UCSD-AML1 (cell line): ENCODE data around the gene GAST.

Source experiments
- DNase-seq: peaks from one replicate; lab custom pipeline; 2025; ENCODE audit not compliant: unreplicated experiment; lab: John Stamatoyannopoulos, UW

The GAST gene

DNA sequence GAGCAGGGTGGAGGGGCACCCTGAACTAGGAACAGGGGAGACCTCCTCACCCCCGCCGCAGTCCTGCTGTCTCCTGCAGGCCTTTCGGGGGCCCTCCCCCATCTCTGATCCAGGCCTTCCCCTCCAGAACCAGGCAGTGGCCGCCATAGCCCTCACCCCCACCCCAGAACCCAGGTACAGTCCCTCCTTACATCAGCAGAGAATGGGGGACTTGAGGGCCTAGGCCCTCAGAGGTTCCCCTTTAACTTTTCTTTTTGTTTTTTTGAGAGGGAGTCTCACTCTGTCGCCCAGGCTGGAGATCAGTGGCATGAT lies 26.6 kb downstream of the GAST start:
- DNase-seq, result no peak

GRCh38 chr17:41739661-41740352 lies 27.7 kb downstream of the GAST start:
- DNase-seq, result no peak

GRCh38 chr17:41740506-41740905 lies 28.4 kb downstream of the GAST start:
- no peak for DNase-seq

DNA sequence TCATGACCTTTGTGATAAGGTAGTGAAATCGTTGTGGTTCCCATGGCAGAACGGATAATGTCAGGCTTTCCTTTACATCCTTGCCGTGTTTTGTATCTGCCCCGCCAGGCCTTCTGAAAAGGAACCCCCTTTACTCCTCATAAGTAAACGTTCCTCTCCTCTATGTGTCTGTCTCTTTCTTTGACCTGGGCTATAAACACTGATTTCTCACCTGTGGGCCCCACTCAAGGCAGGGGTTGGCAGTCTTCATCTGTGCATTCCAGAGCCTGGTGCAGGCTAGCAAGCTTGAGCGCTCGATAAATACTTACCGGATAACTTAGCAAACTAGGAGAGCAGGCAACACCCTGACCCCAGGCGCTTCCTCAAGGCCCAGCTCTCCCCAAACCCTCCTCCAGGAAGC lies 29.6 kb downstream of the GAST start:
- DNase-seq, result no peak

DNA sequence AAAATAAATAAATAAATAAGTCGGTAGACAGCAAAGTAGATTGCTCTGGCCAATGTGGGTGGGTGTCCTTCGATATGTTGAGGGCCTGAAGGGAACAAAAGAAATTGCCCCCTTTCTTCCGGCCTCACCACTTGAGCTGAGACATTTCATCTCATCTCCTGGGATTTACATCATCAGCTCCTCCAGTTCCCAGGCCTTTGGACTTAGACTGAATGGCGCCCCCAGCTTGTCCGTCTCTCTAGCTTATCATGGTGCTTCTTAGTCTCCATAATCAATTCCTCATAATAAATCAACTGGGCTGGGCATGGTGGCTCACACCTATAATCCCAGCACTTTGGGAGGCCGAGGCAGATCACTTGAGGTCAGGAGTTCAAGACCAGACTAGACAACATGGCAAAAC lies 36.1 kb downstream of the GAST start:
- DNase-seq, result no peak

DNA sequence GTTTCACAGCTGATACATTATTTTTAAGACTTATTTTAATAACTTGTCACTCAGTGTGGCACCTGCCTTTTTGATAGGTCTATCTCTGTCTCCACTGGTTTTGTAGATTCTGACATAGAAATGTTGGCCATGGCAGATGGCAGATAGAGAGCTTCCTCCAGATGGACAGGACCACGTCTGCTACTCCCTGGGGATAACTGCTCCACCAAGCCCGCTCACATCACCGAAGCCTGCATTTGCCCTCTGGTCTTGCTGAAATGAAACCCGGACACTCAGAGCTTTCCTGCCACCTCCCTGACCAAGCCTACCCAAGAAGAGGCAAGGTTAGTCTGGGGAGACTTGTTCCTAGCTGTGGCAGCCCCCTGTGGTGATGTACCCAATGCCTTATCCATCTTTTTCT lies 38.7 kb downstream of the GAST start:
- DNase-seq, result no peak

GRCh38 chr17:41751288-41751687 lies 39.2 kb downstream of the GAST start:
- no peak for DNase-seq

DNA sequence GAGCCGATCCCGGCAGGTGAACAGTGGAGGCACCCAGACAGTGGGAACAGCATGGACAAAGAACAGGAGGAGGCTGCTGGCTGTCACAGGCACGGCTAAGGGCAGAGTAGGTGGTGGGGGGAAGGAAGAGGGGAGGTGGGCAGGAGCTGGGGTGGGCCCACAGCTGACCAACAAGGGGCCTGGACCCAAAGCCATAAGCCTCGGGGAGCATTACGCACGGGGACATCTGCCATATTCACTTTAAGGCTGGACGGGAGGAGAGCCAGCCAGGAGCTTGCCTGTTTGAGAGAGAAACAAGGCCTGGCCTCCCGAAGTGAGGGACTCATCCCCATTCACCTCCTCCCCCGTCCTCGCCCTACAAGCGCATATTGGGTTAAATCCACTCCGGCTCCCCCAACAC lies 41.9 kb downstream of the GAST start:
- DNase-seq, result no peak

- DNase-seq, result no peak
Observed at GRCh38 chr17:41758601-41759000, 46.5 kb downstream of the GAST start.

GRCh38 chr17:41760878-41761277 lies 48.7 kb downstream of the GAST start:
- no peak for DNase-seq

GRCh38 chr17:41762391-41762790 lies 50.3 kb downstream of the GAST start:
- DNase-seq, result no peak

DNA sequence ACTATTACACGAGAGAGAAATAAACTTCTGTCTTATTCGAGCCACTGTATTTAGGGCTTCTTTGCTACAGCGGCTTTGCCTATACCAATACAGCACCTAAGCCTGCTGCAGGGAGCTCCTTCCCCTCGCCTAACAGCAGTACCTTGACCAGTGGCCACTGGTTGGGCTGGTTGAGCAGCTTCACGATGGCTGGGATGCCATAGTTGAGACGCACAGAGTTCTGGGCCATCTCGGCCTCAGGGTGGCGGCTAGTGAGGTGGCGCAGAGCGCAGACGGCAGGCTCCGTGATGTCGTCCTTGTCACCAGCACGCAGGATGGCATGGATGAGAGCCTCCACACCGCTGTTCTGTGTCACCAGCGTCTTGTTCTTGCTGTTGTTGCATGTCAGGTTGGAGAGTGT lies 50.7 kb downstream of the GAST start:
- no peak for DNase-seq

DNA sequence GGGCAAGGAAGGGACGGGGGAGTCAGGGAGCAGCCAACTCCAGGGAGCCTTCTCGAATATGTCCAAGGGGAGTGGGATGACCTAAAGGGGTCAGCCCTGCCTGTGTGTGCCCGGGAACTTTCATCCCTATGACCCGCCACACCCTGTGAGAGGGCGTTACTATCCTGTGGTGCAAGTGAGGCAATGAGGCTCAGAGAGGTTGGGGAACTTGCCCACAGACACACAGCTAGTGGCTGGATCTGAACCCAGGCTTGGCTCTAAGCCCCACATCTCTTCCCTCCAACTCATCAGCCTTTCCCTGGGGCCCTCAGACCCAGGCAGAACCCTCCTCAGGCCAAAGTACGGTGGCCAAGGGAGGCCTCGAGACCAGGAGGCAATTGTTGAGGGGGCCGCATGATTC lies 51.2 kb downstream of the GAST start:
- no peak for DNase-seq
